ENCODE data around the gene ZNF436. TPM values are rescaled to one million over a fixed set of nuclear protein-coding genes. Genes with fewer than 3 reads are reported as not detected.

The ZNF436 gene
- polyA plus RNA-seq, 1 of the 3 experiments (the other 2 are of a cell fraction), result 5.0 TPM

DNA sequence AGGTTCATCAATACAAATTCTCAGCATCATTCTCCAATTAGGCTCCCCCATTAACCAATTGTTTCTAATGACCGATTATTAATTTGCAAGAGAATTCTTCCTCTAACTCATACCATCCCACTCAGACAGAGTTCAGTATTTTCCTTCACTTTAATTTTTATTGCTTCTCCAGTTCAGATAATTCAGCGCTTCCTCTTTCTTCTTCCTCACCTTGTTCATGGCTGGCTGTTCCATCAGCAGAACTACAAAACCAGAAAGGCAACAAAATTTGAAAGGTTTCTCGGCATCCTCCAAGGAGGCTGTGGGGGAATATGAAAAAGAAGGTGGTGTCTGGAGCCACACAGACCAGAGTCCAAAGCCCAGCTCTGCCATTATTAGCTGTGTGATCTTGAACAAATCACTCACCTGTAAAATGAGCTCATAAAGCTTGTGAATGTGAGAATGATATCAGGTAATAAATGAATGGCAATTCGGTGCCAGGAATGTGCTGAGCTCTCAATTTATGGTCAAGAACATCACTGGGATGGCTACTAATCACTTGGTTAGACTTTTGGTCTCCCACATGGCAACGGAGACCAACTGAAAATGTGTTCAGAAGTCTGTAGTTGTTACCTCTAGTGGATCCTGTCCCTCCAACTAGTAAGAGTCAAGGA is 11.7 kb upstream of the ZNF436 start:
- ChIA-PET POLR2A (no interaction called here), CTCF (interaction anchor here (0.7 to 1.5 kb wide), 2 partner anchors 22 to 138 kb away, joined by 3 to 4 read pairs; no protein-coding TSS in a partner anchor)
- 87% methylated on average over 5 of the region's 5 CpGs for WGBS (ENCODE audit: low lambda C conversion rate)

DNA sequence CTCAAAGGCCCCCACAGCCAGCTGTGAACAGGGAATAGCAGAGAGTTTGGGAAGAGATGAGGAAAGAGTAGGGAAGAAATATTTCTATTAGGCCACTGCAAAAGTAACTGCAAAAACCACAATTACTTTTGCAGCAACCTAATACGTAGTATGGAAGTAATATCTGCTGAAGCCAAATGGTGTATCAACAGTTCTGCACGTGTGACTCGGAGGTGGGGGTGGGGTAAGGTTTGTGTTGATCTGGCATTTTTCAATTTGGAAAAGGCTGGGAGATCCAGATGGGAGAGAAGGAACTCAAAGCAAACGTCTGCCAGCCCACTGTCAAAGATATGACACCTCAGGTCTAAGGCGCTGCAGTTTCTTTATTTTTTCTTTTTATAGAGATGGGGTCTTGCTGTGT is 11.1 kb upstream of the ZNF436 start:
- Histone ChIP-seq H3K4me2 (no peak overlapping the region), H4K20me1 (ENCODE audit: insufficient read depth) (no peaks in the 10 kb centered on the region), H3K4me1 (ENCODE audit: control insufficient read depth in 1 of 2, insufficient read depth in 2 of 2, low read depth in 1 of 2, low read length in 1 of 2) (peaks cover 0 to 20% of the 10 kb centered on the region in 2 experiments; a peak in 3 of 4 replicates), H3K27ac (ENCODE audit: low read depth in 2 of 2, low read length in 1 of 2) (no peak overlapping the region), H2AFZ (ENCODE audit: low read depth) (no peak overlapping the region), H3F3A (replicated peaks; ENCODE audit: insufficient read depth) (peaks cover 15% of the 10 kb centered on the region), H3K27me3 (ENCODE audit: insufficient read depth) (no peaks in the 10 kb centered on the region), H3K79me2 (ENCODE audit: insufficient read depth) (no peaks in the 10 kb centered on the region), H3K9me2 (no peaks in the 10 kb centered on the region), H3K36me3 (replicated peaks in 1 of 2; ENCODE audit: control insufficient read depth in 1 of 2, insufficient read depth in 2 of 2, low read length in 1 of 2) (no peaks in the 10 kb centered on the region), H3K9ac (no peak overlapping the region), H3K4me3 (ENCODE audit: low read depth in 2 of 2, low read length in 1 of 2) (no peak overlapping the region), H3K9me3 (no peaks in the 10 kb centered on the region)
- CTCF ChIA-PET, result no interaction called here
- no peak for TF ChIP-seq NFIC (IDR thresholded peaks at IDR 0.05; ENCODE audit: borderline replicate concordance)
- no peak for TF ChIP-seq FOXJ3 (CRISPR knock-in tag; IDR thresholded peaks at IDR 0.05)
- no peak for TF ChIP-seq NRF1 (IDR thresholded peaks at IDR 0.05; ENCODE audit: low read depth, low read length)
- TF ChIP-seq RFX5 (IDR thresholded peaks at IDR 0.05; ENCODE audit: low read length), result no peak
- TF ChIP-seq, protein P1, sequence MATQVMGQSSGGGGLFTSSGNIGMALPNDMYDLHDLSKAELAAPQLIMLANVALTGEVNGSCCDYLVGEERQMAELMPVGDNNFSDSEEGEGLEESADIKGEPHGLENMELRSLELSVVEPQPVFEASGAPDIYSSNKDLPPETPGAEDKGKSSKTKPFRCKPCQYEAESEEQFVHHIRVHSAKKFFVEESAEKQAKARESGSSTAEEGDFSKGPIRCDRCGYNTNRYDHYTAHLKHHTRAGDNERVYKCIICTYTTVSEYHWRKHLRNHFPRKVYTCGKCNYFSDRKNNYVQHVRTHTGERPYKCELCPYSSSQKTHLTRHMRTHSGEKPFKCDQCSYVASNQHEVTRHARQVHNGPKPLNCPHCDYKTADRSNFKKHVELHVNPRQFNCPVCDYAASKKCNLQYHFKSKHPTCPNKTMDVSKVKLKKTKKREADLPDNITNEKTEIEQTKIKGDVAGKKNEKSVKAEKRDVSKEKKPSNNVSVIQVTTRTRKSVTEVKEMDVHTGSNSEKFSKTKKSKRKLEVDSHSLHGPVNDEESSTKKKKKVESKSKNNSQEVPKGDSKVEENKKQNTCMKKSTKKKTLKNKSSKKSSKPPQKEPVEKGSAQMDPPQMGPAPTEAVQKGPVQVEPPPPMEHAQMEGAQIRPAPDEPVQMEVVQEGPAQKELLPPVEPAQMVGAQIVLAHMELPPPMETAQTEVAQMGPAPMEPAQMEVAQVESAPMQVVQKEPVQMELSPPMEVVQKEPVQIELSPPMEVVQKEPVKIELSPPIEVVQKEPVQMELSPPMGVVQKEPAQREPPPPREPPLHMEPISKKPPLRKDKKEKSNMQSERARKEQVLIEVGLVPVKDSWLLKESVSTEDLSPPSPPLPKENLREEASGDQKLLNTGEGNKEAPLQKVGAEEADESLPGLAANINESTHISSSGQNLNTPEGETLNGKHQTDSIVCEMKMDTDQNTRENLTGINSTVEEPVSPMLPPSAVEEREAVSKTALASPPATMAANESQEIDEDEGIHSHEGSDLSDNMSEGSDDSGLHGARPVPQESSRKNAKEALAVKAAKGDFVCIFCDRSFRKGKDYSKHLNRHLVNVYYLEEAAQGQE (IDR thresholded peaks at IDR 0.05; ENCODE audit: low read depth, low read length), result no peak
- no peak for TF ChIP-seq EZH2phosphoT487 (IDR thresholded peaks at IDR 0.05; ENCODE audit: borderline replicate concordance, low read depth)
- TF ChIP-seq RCOR1 (IDR thresholded peaks at IDR 0.05; ENCODE audit: low read length), result no peak
- TF ChIP-seq, protein P2, sequence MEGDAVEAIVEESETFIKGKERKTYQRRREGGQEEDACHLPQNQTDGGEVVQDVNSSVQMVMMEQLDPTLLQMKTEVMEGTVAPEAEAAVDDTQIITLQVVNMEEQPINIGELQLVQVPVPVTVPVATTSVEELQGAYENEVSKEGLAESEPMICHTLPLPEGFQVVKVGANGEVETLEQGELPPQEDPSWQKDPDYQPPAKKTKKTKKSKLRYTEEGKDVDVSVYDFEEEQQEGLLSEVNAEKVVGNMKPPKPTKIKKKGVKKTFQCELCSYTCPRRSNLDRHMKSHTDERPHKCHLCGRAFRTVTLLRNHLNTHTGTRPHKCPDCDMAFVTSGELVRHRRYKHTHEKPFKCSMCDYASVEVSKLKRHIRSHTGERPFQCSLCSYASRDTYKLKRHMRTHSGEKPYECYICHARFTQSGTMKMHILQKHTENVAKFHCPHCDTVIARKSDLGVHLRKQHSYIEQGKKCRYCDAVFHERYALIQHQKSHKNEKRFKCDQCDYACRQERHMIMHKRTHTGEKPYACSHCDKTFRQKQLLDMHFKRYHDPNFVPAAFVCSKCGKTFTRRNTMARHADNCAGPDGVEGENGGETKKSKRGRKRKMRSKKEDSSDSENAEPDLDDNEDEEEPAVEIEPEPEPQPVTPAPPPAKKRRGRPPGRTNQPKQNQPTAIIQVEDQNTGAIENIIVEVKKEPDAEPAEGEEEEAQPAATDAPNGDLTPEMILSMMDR (IDR thresholded peaks at IDR 0.05), result no peak
- TF ChIP-seq FOXM1 (IDR thresholded peaks at IDR 0.05; ENCODE audit: low read depth), result no peak
- TF ChIP-seq CHD2 (IDR thresholded peaks at IDR 0.05; ENCODE audit: low read length, partially characterized antibody), result no peak
- no peak for TF ChIP-seq TAF1 (IDR thresholded peaks at IDR 0.05; ENCODE audit: borderline replicate concordance, low read depth, low read length)
- TF ChIP-seq YY1 (IDR thresholded peaks at IDR 0.05; ENCODE audit: low read depth), result no peak
- TF ChIP-seq, protein P3, sequence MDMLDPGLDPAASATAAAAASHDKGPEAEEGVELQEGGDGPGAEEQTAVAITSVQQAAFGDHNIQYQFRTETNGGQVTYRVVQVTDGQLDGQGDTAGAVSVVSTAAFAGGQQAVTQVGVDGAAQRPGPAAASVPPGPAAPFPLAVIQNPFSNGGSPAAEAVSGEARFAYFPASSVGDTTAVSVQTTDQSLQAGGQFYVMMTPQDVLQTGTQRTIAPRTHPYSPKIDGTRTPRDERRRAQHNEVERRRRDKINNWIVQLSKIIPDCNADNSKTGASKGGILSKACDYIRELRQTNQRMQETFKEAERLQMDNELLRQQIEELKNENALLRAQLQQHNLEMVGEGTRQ (IDR thresholded peaks at IDR 0.05; ENCODE audit: borderline replicate concordance, low read depth, low read length), result no peak
- no peak for TF ChIP-seq TCF12 (IDR thresholded peaks at IDR 0.05)
- POLR2A ChIA-PET, result no interaction called here
- DNase-seq, result no peak
- WGBS (ENCODE audit: low lambda C conversion rate), result 63% methylated on average over 5 of the region's 5 CpGs

More for the DNA sequence above, 11.7 kb upstream of the ZNF436 start:
- Histone ChIP-seq H3K4me1 (ENCODE audit: control insufficient read depth in 1 of 2, insufficient read depth in 2 of 2, low read depth in 1 of 2, low read length in 1 of 2) (peaks cover 0 to 20% of the 10 kb centered on the region in 2 experiments; a peak in 3 of 4 replicates), H3K9me3 (no peaks in the 10 kb centered on the region), H3K36me3 (replicated peaks in 1 of 2; ENCODE audit: control insufficient read depth in 1 of 2, insufficient read depth in 2 of 2, low read length in 1 of 2) (no peaks in the 10 kb centered on the region), H3F3A (replicated peaks; ENCODE audit: insufficient read depth) (peaks cover 15% of the 10 kb centered on the region), H3K79me2 (ENCODE audit: insufficient read depth) (no peaks in the 10 kb centered on the region), H3K4me3 (ENCODE audit: low read depth in 2 of 2, low read length in 1 of 2) (no peak overlapping the region), H4K20me1 (ENCODE audit: insufficient read depth) (no peaks in the 10 kb centered on the region), H3K27ac (ENCODE audit: low read depth in 2 of 2, low read length in 1 of 2) (no peak overlapping the region), H3K4me2 (no peak overlapping the region), H3K9me2 (no peaks in the 10 kb centered on the region), H3K27me3 (ENCODE audit: insufficient read depth) (no peaks in the 10 kb centered on the region), H2AFZ (ENCODE audit: low read depth) (no peak overlapping the region), H3K9ac (no peak overlapping the region)
- TF ChIP-seq GABPA (IDR thresholded peaks at IDR 0.05; ENCODE audit: low read depth) (no peak), RFX5 (IDR thresholded peaks at IDR 0.05; ENCODE audit: low read length) (no peak), JUND (IDR thresholded peaks at IDR 0.05) (no peak), RXRA (IDR thresholded peaks at IDR 0.05; ENCODE audit: borderline replicate concordance, low read depth) (no peak)
- TF ChIP-seq, protein P4, sequence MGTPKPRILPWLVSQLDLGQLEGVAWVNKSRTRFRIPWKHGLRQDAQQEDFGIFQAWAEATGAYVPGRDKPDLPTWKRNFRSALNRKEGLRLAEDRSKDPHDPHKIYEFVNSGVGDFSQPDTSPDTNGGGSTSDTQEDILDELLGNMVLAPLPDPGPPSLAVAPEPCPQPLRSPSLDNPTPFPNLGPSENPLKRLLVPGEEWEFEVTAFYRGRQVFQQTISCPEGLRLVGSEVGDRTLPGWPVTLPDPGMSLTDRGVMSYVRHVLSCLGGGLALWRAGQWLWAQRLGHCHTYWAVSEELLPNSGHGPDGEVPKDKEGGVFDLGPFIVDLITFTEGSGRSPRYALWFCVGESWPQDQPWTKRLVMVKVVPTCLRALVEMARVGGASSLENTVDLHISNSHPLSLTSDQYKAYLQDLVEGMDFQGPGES (IDR thresholded peaks at IDR 0.05; ENCODE audit: low read depth, low read length), result no peak
- no peak for DNase-seq

All from SK-N-SH (cell line).